ENCODE data around the gene PJA2.

Gene PJA2

GRCh38 chr5:109334056-109334455 is 75.7 kb downstream of the PJA2 start:
- H3K27me3 ChIP-seq (ENCODE audit: control insufficient read depth, insufficient read depth, low read length), result no peaks in the 10 kb centered on the region
- H3K4me3 ChIP-seq (ENCODE audit: low read length), result no peak overlapping the region
- H3K4me1 ChIP-seq (ENCODE audit: control insufficient read depth, insufficient read depth, low read length), result no peaks in the 10 kb centered on the region
- H3K9me3 ChIP-seq (ENCODE audit: control insufficient read depth, low read length), result no peaks in the 10 kb centered on the region
- no peak overlapping the region for H3K9ac ChIP-seq (ENCODE audit: low read length)
- H3K36me3 ChIP-seq (ENCODE audit: control insufficient read depth, insufficient read depth, low read length), result no peaks in the 10 kb centered on the region

- Histone ChIP-seq H3K4me1 (ENCODE audit: control insufficient read depth, insufficient read depth, low read length) (no peaks in the 10 kb centered on the region), H3K27me3 (ENCODE audit: control insufficient read depth, insufficient read depth, low read length) (no peaks in the 10 kb centered on the region), H3K9ac (ENCODE audit: low read length) (no peak overlapping the region), H3K9me3 (ENCODE audit: control insufficient read depth, low read length) (no peaks in the 10 kb centered on the region), H3K36me3 (ENCODE audit: control insufficient read depth, insufficient read depth, low read length) (no peaks in the 10 kb centered on the region), H3K4me3 (ENCODE audit: low read length) (no peak overlapping the region)
These were observed 80.2 kb downstream of the PJA2 start for GRCh38 chr5:109329333-109330237.

GRCh38 chr5:109328626-109329025 is 81.1 kb downstream of the PJA2 start:
- Histone ChIP-seq H3K9me3 (ENCODE audit: control insufficient read depth, low read length) (no peaks in the 10 kb centered on the region), H3K36me3 (ENCODE audit: control insufficient read depth, insufficient read depth, low read length) (no peaks in the 10 kb centered on the region), H3K27me3 (ENCODE audit: control insufficient read depth, insufficient read depth, low read length) (no peaks in the 10 kb centered on the region), H3K4me1 (ENCODE audit: control insufficient read depth, insufficient read depth, low read length) (no peaks in the 10 kb centered on the region), H3K4me3 (ENCODE audit: low read length) (no peak overlapping the region), H3K9ac (ENCODE audit: low read length) (no peak overlapping the region)

- Histone ChIP-seq H3K9me3 (ENCODE audit: control insufficient read depth, low read length) (no peaks in the 10 kb centered on the region), H3K4me3 (ENCODE audit: low read length) (no peak overlapping the region), H3K4me1 (ENCODE audit: control insufficient read depth, insufficient read depth, low read length) (no peaks in the 10 kb centered on the region), H3K36me3 (ENCODE audit: control insufficient read depth, insufficient read depth, low read length) (no peaks in the 10 kb centered on the region), H3K9ac (ENCODE audit: low read length) (no peak overlapping the region), H3K27me3 (ENCODE audit: control insufficient read depth, insufficient read depth, low read length) (no peaks in the 10 kb centered on the region)
These were observed 82.2 kb downstream of the PJA2 start for GRCh38 chr5:109327570-109327969.

GRCh38 chr5:109326919-109327318 is 82.9 kb downstream of the PJA2 start:
- Histone ChIP-seq H3K4me1 (ENCODE audit: control insufficient read depth, insufficient read depth, low read length) (no peaks in the 10 kb centered on the region), H3K27me3 (ENCODE audit: control insufficient read depth, insufficient read depth, low read length) (no peaks in the 10 kb centered on the region), H3K4me3 (ENCODE audit: low read length) (no peak overlapping the region), H3K9ac (ENCODE audit: low read length) (no peak overlapping the region), H3K36me3 (ENCODE audit: control insufficient read depth, insufficient read depth, low read length) (no peaks in the 10 kb centered on the region), H3K9me3 (ENCODE audit: control insufficient read depth, low read length) (no peaks in the 10 kb centered on the region)

- Histone ChIP-seq H3K4me1 (ENCODE audit: control insufficient read depth, insufficient read depth, low read length) (no peaks in the 10 kb centered on the region), H3K9ac (ENCODE audit: low read length) (no peak overlapping the region), H3K27me3 (ENCODE audit: control insufficient read depth, insufficient read depth, low read length) (no peaks in the 10 kb centered on the region), H3K36me3 (ENCODE audit: control insufficient read depth, insufficient read depth, low read length) (no peaks in the 10 kb centered on the region), H3K9me3 (ENCODE audit: control insufficient read depth, low read length) (no peaks in the 10 kb centered on the region), H3K4me3 (ENCODE audit: low read length) (no peak overlapping the region)
These were observed 84.3 kb downstream of the PJA2 start for GRCh38 chr5:109325456-109325855.

GRCh38 chr5:109324931-109325330 is 84.8 kb downstream of the PJA2 start:
- no peaks in the 10 kb centered on the region for H3K4me1 ChIP-seq (ENCODE audit: control insufficient read depth, insufficient read depth, low read length)
- H3K36me3 ChIP-seq (ENCODE audit: control insufficient read depth, insufficient read depth, low read length), result no peaks in the 10 kb centered on the region
- H3K9me3 ChIP-seq (ENCODE audit: control insufficient read depth, low read length), result no peaks in the 10 kb centered on the region

GRCh38 chr5:109324351-109324750 is 85.4 kb downstream of the PJA2 start:
- H3K9ac ChIP-seq (ENCODE audit: low read length), result no peak overlapping the region
- H3K36me3 ChIP-seq (ENCODE audit: control insufficient read depth, insufficient read depth, low read length), result no peaks in the 10 kb centered on the region

More at GRCh38 chr5:109324931-109325330, 84.8 kb downstream of the PJA2 start:
- Histone ChIP-seq H3K4me3 (ENCODE audit: low read length) (no peak overlapping the region), H3K9ac (ENCODE audit: low read length) (no peak overlapping the region), H3K27me3 (ENCODE audit: control insufficient read depth, insufficient read depth, low read length) (no peaks in the 10 kb centered on the region)

GRCh38 chr5:109322694-109323093 is 87.1 kb downstream of the PJA2 start:
- Histone ChIP-seq H3K9ac (ENCODE audit: low read length) (no peak overlapping the region), H3K4me3 (ENCODE audit: low read length) (no peak overlapping the region), H3K36me3 (ENCODE audit: control insufficient read depth, insufficient read depth, low read length) (no peaks in the 10 kb centered on the region), H3K27me3 (ENCODE audit: control insufficient read depth, insufficient read depth, low read length) (no peaks in the 10 kb centered on the region), H3K4me1 (ENCODE audit: control insufficient read depth, insufficient read depth, low read length) (no peaks in the 10 kb centered on the region), H3K9me3 (ENCODE audit: control insufficient read depth, low read length) (no peaks in the 10 kb centered on the region)

More at GRCh38 chr5:109324351-109324750, 85.4 kb downstream of the PJA2 start:
- Histone ChIP-seq H3K4me3 (ENCODE audit: low read length) (no peak overlapping the region), H3K27me3 (ENCODE audit: control insufficient read depth, insufficient read depth, low read length) (no peaks in the 10 kb centered on the region), H3K9me3 (ENCODE audit: control insufficient read depth, low read length) (no peaks in the 10 kb centered on the region), H3K4me1 (ENCODE audit: control insufficient read depth, insufficient read depth, low read length) (no peaks in the 10 kb centered on the region)

GRCh38 chr5:109319351-109319750 is 90.4 kb downstream of the PJA2 start:
- Histone ChIP-seq H3K9ac (ENCODE audit: low read length) (no peak overlapping the region), H3K9me3 (ENCODE audit: control insufficient read depth, low read length) (no peaks in the 10 kb centered on the region), H3K27me3 (ENCODE audit: control insufficient read depth, insufficient read depth, low read length) (no peaks in the 10 kb centered on the region), H3K4me3 (ENCODE audit: low read length) (no peak overlapping the region), H3K36me3 (ENCODE audit: control insufficient read depth, insufficient read depth, low read length) (no peaks in the 10 kb centered on the region), H3K4me1 (ENCODE audit: control insufficient read depth, insufficient read depth, low read length) (no peaks in the 10 kb centered on the region)

GRCh38 chr5:109318455-109319108 is 91.2 kb downstream of the PJA2 start:
- no peaks in the 10 kb centered on the region for H3K27me3 ChIP-seq (ENCODE audit: control insufficient read depth, insufficient read depth, low read length)
- no peaks in the 10 kb centered on the region for H3K36me3 ChIP-seq (ENCODE audit: control insufficient read depth, insufficient read depth, low read length)
- no peak overlapping the region for H3K4me3 ChIP-seq (ENCODE audit: low read length)

GRCh38 chr5:109316634-109317033 is 93.1 kb downstream of the PJA2 start:
- Histone ChIP-seq H3K9me3 (ENCODE audit: control insufficient read depth, low read length) (no peaks in the 10 kb centered on the region), H3K27me3 (ENCODE audit: control insufficient read depth, insufficient read depth, low read length) (no peaks in the 10 kb centered on the region), H3K36me3 (ENCODE audit: control insufficient read depth, insufficient read depth, low read length) (no peaks in the 10 kb centered on the region)

More at GRCh38 chr5:109318455-109319108, 91.2 kb downstream of the PJA2 start:
- H3K4me1 ChIP-seq (ENCODE audit: control insufficient read depth, insufficient read depth, low read length), result no peaks in the 10 kb centered on the region
- no peak overlapping the region for H3K9ac ChIP-seq (ENCODE audit: low read length)
- no peaks in the 10 kb centered on the region for H3K9me3 ChIP-seq (ENCODE audit: control insufficient read depth, low read length)

More at GRCh38 chr5:109316634-109317033, 93.1 kb downstream of the PJA2 start:
- Histone ChIP-seq H3K9ac (ENCODE audit: low read length) (no peak overlapping the region), H3K4me1 (ENCODE audit: control insufficient read depth, insufficient read depth, low read length) (no peaks in the 10 kb centered on the region), H3K4me3 (ENCODE audit: low read length) (no peak overlapping the region)
